GM21526 (cell line): ENCODE data around the gene ARL15.

Experiments
- ATAC-seq: cut with Tn5 transposase; IDR thresholded peaks from one replicate; pipeline ENCODE4 v1.9.1; 2021; ENCODE audit warnings: moderate library complexity; ENCODE audit not compliant: unreplicated experiment, low FRiP score

ARL15 gene

DNA sequence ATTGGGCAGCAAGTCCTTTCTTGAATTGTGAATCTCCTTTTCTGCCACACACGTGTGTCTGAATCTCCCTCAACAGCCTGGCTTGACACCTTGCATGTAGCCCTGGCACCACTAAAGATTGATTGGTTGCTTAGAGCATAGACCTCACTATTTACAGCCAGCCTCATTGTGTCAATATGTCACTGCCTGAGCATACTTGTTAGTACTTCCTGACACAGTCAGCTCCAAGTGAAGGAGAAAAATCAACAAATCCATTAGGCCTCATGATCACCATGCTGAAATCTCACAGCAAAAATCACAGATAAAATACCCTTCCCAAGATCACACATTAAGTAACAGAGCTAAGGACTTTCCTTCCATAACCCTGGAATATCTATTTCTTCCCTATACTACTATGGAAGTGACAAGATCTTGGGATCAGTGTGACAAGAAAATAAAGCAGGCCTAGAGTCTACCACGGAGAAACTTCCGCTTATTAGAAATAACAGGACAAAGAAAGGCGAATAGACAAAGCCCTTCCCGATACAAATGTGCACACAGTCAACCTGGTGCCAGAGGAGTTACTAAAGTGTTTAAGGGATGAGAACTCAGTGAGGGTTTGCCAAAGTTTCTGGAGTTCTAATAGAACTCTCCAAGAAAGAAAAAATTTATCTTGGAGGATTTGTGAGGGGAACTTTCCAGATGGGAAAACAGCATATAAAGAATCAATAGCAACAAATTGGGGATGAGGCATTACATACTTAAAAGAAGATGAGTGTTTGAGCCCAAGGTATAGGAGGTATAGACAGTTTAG lies 5.6 kb upstream of the ARL15 start:
- no peak for ATAC-seq

GRCh38 chr5:54313311-54314270 lies 3.2 kb upstream of the ARL15 start:
- no peak for ATAC-seq

GRCh38 chr5:54312499-54312898 lies 2.1 kb upstream of the ARL15 start:
- no peak for ATAC-seq

- ATAC-seq = no peak
Measured at GRCh38 chr5:54311176-54311677, 854 bp upstream of the ARL15 start.

DNA sequence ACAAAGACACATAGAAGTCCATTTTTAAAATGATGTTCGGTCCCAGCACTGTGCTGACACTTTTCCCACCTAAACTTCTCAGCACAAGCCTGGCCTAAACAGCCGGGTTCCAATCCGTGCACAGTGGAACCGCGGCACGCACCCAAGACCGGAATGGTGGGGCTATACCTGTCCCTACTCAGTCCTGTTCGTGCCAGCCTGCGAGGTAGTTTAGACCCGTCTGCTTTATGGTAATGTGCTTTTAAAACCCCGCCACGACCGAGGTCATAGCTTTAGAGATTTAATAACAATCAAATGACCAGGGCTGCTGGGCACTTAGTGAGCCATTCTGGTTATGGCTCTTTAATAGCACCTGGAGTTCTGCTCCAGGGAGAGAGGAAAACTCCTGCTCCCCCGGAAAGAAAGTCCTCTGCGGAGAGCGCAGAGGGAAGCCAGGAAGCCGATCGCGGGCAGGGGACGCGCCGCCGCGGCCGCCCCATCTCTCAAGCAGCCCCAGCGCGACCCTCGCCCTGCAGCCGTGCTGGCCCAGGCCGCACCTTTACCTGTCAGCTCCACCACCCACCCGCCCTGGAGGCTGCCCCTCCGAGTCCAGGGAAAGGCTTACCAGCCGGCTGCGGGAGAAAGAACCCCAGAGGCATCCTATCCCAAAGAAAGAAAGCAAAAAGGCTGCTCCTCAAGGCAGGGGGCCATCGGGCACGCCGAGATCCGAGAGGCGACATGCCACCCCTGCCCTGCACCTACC lies 511 bp downstream of the ARL15 start:
- peak; percentile 32 for ATAC-seq

- no peak for ATAC-seq
Measured at GRCh38 chr5:54309276-54309675, 1.1 kb downstream of the ARL15 start.

GRCh38 chr5:54307583-54307982 lies 2.8 kb downstream of the ARL15 start:
- ATAC-seq = no peak

- ATAC-seq = no peak
Measured at GRCh38 chr5:54306893-54307292, 3.5 kb downstream of the ARL15 start.

DNA sequence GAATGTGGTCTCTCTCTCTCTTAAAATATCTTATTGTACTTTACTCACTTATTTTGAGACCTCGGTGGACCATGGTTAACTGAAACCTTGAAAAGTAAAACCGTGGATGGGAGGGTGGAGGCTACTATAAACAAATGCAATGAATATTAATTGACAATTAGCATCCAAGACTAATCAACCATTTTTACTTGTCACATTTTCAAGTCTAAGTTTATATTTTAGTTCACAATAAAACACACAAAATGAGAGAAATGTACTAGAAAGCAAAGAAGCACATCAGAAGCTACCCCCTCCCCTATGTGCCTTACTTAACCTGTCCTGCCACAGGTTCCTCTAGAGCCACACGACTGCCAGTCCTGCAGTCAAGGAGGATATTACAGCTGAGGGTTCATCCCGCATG lies 4.6 kb downstream of the ARL15 start:
- no peak for ATAC-seq

DNA sequence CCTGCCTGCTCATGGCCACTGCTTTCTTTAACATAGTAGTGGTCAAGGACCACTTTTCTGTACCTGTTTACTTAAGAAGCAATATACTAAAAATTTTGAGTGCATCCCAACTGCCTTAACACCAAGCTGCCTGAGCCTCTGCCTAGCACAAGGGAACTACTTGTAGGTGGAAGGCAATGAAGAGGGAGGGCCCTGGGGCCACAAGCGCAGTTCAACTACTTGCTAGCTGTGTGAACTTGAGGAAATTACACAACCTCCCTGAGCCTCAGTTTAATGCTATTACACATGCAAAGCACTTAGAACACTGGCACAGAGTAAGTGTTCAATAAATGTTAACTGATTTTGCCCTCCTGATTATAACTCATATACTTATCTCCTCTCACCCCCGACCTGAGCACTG lies 6.3 kb downstream of the ARL15 start:
- ATAC-seq = no peak

DNA sequence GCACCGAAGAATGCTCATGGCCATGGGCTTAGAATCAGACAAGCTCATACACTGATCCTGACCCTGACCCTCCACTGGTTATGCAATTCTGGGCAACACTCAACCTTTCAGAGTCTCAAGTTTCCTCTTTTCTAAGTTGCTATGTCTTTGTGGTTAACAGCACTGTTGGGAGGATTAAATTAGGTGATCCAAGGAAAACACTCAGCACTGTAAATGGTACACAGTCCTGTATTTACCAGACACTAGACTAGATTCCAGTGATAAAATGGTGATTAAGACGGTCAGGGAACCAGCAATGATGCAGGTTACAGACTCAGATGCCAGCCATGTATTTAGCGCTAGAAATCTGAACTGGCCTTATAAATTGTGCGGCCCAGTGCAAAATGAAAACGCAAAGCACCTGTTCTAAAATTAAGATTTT lies 8.1 kb downstream of the ARL15 start:
- no peak for ATAC-seq

DNA sequence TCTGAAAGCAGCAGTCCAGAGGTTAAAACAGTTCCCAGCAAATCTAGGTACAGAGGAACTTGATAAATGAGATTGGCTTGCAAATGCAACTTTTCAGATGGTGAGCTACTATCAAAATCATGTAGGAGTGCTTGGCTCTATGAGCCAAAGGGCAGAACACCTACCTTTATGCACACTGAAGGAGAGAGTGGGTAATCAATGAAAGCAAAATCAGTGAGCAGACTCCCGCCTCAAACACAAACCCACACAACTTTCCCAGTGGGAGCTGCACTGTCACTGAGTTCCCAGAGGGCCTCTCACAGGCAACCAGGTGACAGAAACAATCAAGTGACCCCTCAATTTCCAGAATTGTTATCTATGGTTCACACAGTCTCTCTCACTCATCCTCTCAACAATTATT lies 8.5 kb downstream of the ARL15 start:
- no peak for ATAC-seq

DNA sequence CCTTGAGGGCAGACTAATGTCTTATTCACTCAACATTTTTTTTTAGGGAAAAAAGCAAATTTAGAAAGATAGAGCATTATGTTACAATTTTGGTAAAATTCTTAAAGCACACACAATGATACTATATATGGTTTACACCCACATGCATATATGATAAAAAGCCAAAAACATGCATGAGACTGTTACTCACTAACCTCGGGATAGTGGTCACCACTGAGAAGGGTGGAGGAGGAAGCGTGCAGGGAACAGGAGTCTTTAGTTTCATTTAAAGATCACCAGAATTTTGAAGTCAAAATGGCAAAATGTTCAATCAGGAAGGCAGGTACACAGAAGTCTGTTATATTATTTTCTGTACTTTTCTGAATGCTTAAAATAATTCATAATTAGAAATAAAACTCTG lies 9.2 kb downstream of the ARL15 start:
- no peak for ATAC-seq

DNA sequence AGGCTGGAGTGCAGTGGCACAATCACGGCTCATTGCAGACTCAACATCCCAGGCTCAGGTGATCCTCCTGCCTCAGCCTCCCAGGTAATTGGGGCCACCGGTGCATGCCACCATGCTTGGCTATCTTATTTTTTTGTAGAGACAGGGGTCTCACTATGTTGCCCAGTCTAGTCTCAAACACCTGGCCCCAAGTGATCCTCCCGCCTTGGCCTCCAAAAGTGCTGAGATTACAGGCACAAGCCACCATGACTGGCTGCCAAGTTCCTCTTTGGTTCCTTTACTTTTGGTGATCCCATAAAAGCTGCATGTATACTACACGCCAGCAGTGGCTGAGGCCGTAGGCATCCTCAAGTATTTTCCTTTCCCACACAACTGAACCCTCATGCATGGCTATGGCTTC lies 11.4 kb downstream of the ARL15 start:
- no peak for ATAC-seq

DNA sequence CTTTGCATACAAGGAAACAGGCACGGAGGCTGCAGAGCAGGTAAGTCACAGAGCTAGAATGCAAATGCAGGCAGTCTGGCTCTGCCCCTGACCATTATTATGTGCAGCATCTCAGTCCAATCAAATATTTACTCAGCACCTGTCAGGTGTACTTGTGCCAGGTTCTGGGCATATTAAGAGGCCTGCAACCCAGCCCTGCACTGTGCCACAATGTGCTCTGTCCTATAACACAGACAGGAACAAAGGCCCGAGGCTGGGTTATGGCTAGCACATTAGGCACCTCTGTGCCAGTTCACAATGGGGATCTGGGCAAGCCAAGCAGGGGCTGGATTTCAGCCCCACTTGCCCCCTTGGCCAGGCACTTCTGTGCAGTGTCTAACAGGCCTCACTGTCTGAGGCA lies 14.0 kb downstream of the ARL15 start:
- no peak for ATAC-seq

- no peak for ATAC-seq
Measured at GRCh38 chr5:54295651-54296276, 14.6 kb downstream of the ARL15 start.

DNA sequence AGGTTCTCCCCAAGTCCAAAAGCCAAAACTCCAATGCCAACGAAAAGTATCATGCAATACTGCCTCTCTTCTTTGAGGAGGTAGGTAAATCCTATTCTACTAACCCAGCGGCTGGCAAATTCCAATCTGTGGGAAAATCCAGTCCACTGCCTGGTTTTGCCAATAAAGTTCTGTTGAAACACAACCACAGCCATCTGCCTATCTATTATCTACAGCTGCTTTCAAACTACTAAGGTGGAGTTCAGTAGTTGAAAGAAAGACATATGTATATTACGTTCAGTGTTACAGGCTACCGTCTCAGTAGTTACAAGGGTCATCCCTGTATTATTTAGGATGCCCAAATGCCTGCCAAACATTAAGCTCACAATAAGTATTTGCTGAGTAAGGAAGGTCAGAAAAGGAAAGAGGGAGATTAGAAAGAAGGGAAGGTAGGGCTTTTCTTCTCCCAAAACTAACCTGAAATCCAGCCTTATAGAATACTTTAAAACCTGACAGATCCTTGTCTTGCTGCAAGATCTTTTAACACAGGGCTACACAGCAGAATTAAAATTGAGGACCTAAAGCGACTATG lies 16.2 kb downstream of the ARL15 start:
- no peak for ATAC-seq

DNA sequence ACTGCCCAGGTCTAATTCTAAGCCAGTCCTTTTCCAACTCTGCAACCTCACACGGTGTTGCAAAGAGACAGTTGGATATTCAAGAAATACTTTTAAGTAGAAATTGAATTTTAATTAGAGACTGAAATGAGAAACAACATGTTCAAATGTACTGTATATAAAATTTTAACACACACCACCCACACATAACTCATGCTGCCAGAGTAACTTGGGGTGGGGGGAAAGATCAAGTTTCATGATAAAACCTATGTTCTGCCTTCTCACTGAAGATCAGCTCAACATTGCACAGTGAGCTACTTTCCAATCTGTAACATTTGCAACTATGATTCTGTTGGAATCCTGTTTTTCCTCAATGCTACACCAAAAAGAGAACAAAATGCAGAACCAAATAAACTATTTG lies 17.5 kb downstream of the ARL15 start:
- no peak for ATAC-seq

GRCh38 chr5:54291498-54291897 lies 18.9 kb downstream of the ARL15 start:
- no peak for ATAC-seq

- ATAC-seq = no peak
Measured at GRCh38 chr5:54289769-54290168, 20.6 kb downstream of the ARL15 start.
